Fibroblast of skin of left biceps (primary cell): ENCODE measurements around the gene JUN.
"Not testable (repeated sequence)": the region's sequence is repeated elsewhere in the genome, so short reads cannot be mapped to it uniquely, and the experiment has no call there.

ENCODE experiments used
- DNase-seq, 2 experiments: peaks; one replicate each; pipeline ENCODE4 v3.0.0-alpha.2; 2013; ENCODE audit warnings: low read depth in 2 of 2

Gene JUN

GRCh38 chr1:58808077-58808476, 24.2 kb upstream of the JUN start:
- no peak for DNase-seq

- no peak for DNase-seq
These were observed 22.1 kb upstream of the JUN start for GRCh38 chr1:58805716-58806571.

GRCh38 chr1:58804853-58805565, 21.2 kb upstream of the JUN start:
- no peak for DNase-seq

- DNase-seq = no peak
These were observed 20.0 kb upstream of the JUN start for GRCh38 chr1:58803858-58804257.

GRCh38 chr1:58802640-58803399, 19.0 kb upstream of the JUN start:
- no peak for DNase-seq

GRCh38 chr1:58801286-58801685, 17.4 kb upstream of the JUN start:
- not testable (repeated sequence) for DNase-seq

- no peak for DNase-seq
These were observed 15.8 kb upstream of the JUN start for GRCh38 chr1:58799650-58800049.

- DNase-seq = no peak
These were observed 15.1 kb upstream of the JUN start for GRCh38 chr1:58798910-58799442.

GRCh38 chr1:58796416-58796815, 12.6 kb upstream of the JUN start:
- DNase-seq = no peak

GRCh38 chr1:58794585-58794984, 10.7 kb upstream of the JUN start:
- DNase-seq = no peak

GRCh38 chr1:58792846-58793245, 9.0 kb upstream of the JUN start:
- DNase-seq = no peak

- DNase-seq = no peak
These were observed 7.3 kb upstream of the JUN start for GRCh38 chr1:58791106-58791505.

GRCh38 chr1:58789996-58790660, 6.3 kb upstream of the JUN start:
- DNase-seq = no peak

- no peak for DNase-seq
These were observed 5.5 kb upstream of the JUN start for GRCh38 chr1:58789322-58789856.

GRCh38 chr1:58788259-58788658, 4.4 kb upstream of the JUN start:
- no peak for DNase-seq

GRCh38 chr1:58786927-58787245, 3.0 kb upstream of the JUN start:
- DNase-seq = no peak

GRCh38 chr1:58786184-58786926, 2.5 kb upstream of the JUN start:
- peak in 1 of 2 experiments; percentile 26 for DNase-seq

- no peak for DNase-seq
These were observed 1.7 kb upstream of the JUN start for GRCh38 chr1:58785442-58786058.

GRCh38 chr1:58784758-58785441, 1.1 kb upstream of the JUN start:
- peak; percentile 89 to 90 for DNase-seq
